Osteocyte (in vitro differentiated cells): ENCODE measurements around the gene SAMD4A. TPM values are rescaled to one million over a fixed set of nuclear protein-coding genes. Genes with fewer than 3 reads are reported as not detected.
A peak's percentile ranks its signal among the peaks of the same experiment; 100 is the strongest.

Experiments used
- DNase-seq: peaks from one replicate; pipeline ENCODE4 v3.0.0; 2021; ENCODE audit warnings: mixed read lengths; ENCODE audit not compliant: unreplicated experiment; ENCODE audit errors: extremely low spot score
- H3K27ac Mint-ChIP-seq: one replicate; pipeline ENCODE4 v1.8.0; 2021; ENCODE audit warnings: mild to moderate bottlenecking, mixed read lengths; ENCODE audit not compliant: unreplicated experiment
- H3K27me3 Mint-ChIP-seq: one replicate; pipeline ENCODE4 v1.8.0; 2021; ENCODE audit warnings: mixed read lengths; ENCODE audit not compliant: unreplicated experiment
- H3K36me3 Mint-ChIP-seq: one replicate; pipeline ENCODE4 v1.8.0; 2021; ENCODE audit warnings: mixed read lengths; ENCODE audit not compliant: unreplicated experiment
- H3K4me1 Mint-ChIP-seq: one replicate; pipeline ENCODE4 v1.8.0; 2021; ENCODE audit warnings: mixed read lengths; ENCODE audit not compliant: unreplicated experiment
- H3K4me3 Mint-ChIP-seq: one replicate; pipeline ENCODE4 v1.8.0; 2021; ENCODE audit warnings: mild to moderate bottlenecking, moderate library complexity, mixed read lengths; ENCODE audit not compliant: unreplicated experiment
- H3K9me3 Mint-ChIP-seq: one replicate; pipeline ENCODE4 v1.8.0; 2021; ENCODE audit warnings: mixed read lengths; ENCODE audit not compliant: unreplicated experiment
- total RNA-seq: library from RNA; stranded (reverse); gene quantifications from 2 replicates; pipeline ENCODE4 v1.2.1, GENCODE V29; 2021
- TF ChIP-seq, protein P1 (sequence below): fragments of 200-600 bp; sonication (generic); IDR thresholded peaks from 2 replicates; pipeline ENCODE4 v1.5.0; 2021; ENCODE audit warnings: antibody characterized with exemption, mild to moderate bottlenecking, moderate library complexity

Gene SAMD4A
- total RNA-seq, 1 donor from 2014 or later = 39.1 TPM

DNA sequence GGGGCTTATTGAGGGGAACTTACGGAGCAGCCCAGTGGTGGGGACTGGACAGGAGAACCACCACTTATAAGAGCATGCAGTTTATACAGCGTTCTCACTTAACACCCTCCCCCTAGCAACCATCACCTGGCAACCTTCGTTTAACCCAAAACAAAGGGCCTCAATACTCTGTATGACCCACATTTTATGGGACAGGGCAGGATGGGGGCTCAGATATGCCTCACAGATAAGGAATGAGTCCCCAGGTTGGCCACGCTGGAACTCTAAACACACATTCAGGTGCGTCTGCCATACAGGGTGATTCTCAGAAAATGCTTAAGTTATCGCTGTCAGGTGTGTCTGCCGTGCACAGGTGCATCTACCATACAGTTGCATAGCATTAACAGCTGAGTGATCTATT, 236.5 kb downstream of the SAMD4A start:
- H3K9me3 Mint-ChIP-seq = peaks cover 10% of the 10 kb centered on the region
- TF ChIP-seq, protein P1, sequence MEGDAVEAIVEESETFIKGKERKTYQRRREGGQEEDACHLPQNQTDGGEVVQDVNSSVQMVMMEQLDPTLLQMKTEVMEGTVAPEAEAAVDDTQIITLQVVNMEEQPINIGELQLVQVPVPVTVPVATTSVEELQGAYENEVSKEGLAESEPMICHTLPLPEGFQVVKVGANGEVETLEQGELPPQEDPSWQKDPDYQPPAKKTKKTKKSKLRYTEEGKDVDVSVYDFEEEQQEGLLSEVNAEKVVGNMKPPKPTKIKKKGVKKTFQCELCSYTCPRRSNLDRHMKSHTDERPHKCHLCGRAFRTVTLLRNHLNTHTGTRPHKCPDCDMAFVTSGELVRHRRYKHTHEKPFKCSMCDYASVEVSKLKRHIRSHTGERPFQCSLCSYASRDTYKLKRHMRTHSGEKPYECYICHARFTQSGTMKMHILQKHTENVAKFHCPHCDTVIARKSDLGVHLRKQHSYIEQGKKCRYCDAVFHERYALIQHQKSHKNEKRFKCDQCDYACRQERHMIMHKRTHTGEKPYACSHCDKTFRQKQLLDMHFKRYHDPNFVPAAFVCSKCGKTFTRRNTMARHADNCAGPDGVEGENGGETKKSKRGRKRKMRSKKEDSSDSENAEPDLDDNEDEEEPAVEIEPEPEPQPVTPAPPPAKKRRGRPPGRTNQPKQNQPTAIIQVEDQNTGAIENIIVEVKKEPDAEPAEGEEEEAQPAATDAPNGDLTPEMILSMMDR = no peak
- DNase-seq = no peak
- no peak overlapping the region for H3K27ac Mint-ChIP-seq
- H3K27me3 Mint-ChIP-seq = peaks cover 14% of the 10 kb centered on the region
- H3K36me3 Mint-ChIP-seq = peaks cover 2% of the 10 kb centered on the region
- H3K4me3 Mint-ChIP-seq = no peak overlapping the region
- H3K4me1 Mint-ChIP-seq = no peaks in the 10 kb centered on the region

- peak; percentile 72 for DNase-seq
- Mint-ChIP-seq H3K4me3 (no peak overlapping the region), H3K27me3 (peaks cover 14% of the 10 kb centered on the region), H3K4me1 (no peaks in the 10 kb centered on the region), H3K36me3 (peaks cover 2% of the 10 kb centered on the region), H3K9me3 (peaks cover 10% of the 10 kb centered on the region), H3K27ac (no peak overlapping the region)
- TF ChIP-seq, protein P1 = no peak
Measured at GRCh38 chr14:54803926-54804537, 237.1 kb downstream of the SAMD4A start.

DNA sequence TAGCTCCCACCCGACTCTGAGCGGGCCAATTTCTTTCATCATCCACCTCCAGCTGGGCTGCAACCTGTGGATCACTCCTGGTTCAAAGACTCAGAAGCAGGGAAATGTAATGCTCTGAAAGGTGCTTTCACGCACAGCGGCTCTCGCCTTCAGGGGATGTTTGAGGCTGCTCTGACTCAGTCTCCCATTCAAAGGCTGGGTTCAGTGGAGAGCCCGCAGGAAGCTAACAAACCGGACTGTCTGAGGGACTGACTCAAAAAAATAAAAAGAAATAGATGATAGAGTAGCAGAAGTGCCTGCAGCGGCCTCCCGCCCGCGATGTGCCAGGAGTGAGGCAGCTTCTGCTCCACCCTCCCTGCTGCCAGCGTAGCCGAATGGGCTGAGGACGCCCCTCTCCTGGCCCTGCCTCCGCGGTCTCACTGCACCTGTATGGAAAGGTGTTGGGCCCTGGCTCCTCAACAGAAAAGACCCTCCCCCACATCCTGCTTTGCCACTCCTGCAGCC, 237.7 kb downstream of the SAMD4A start:
- TF ChIP-seq, protein P1 = no peak
- no peak overlapping the region for H3K27ac Mint-ChIP-seq
- peaks cover 2% of the 10 kb centered on the region for H3K36me3 Mint-ChIP-seq
- no peaks in the 10 kb centered on the region for H3K4me1 Mint-ChIP-seq
- DNase-seq = peak; percentile 78
- H3K27me3 Mint-ChIP-seq = peaks cover 14% of the 10 kb centered on the region
- no peak overlapping the region for H3K4me3 Mint-ChIP-seq
- H3K9me3 Mint-ChIP-seq = peaks cover 10% of the 10 kb centered on the region

DNA sequence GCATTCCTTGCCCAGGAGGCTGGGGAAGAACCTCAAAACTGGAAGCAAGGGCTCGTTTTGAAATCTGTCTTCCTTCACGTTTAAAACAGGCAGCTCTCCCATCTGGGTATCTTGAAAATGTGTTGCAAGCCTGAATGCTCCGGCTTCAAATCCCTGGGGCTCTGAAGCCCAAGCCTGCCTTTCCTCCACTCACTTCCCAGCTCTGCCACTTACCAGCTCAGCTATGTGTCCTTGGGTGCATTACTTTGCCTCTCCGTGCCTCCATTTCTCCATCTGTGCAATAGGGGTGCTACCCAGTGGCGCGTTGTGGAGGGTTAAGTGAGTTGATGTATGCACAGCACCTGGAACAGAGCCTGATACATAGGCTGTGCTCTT, 238.1 kb downstream of the SAMD4A start:
- peaks cover 11% of the 10 kb centered on the region for H3K27me3 Mint-ChIP-seq
- H3K4me3 Mint-ChIP-seq = no peak overlapping the region
- peaks cover 9% of the 10 kb centered on the region for H3K9me3 Mint-ChIP-seq
- no peak overlapping the region for H3K27ac Mint-ChIP-seq
- H3K4me1 Mint-ChIP-seq = no peaks in the 10 kb centered on the region
- TF ChIP-seq, protein P1 = no peak
- peaks cover 2% of the 10 kb centered on the region for H3K36me3 Mint-ChIP-seq
- peak; percentile 54 for DNase-seq

GRCh38 chr14:54805445-54806322, 238.8 kb downstream of the SAMD4A start:
- Mint-ChIP-seq H3K27me3 (peaks cover 10% of the 10 kb centered on the region), H3K4me3 (no peak overlapping the region), H3K9me3 (peaks cover 3% of the 10 kb centered on the region), H3K27ac (no peak overlapping the region), H3K4me1 (no peaks in the 10 kb centered on the region), H3K36me3 (no peaks in the 10 kb centered on the region)
- peak; percentile 93 for DNase-seq
- TF ChIP-seq, protein P1 = peak; percentile 97
